AG09319 (cell line): ENCODE measurements around the gene PHF20.

Experiments
- DNase-seq: peaks from one replicate; pipeline ENCODE4 v3.0.0-alpha.2; 2010; ENCODE audit warnings: low read depth; ENCODE audit errors: extremely low read depth
- TF ChIP-seq, protein P1 (sequence below): IDR thresholded peaks from 2 replicates; pipeline ENCODE4 v1.5.1; 2011; ENCODE audit warnings: low read depth, mild to moderate bottlenecking, inconsistent platforms, low read length, moderate library complexity

PHF20 gene

DNA sequence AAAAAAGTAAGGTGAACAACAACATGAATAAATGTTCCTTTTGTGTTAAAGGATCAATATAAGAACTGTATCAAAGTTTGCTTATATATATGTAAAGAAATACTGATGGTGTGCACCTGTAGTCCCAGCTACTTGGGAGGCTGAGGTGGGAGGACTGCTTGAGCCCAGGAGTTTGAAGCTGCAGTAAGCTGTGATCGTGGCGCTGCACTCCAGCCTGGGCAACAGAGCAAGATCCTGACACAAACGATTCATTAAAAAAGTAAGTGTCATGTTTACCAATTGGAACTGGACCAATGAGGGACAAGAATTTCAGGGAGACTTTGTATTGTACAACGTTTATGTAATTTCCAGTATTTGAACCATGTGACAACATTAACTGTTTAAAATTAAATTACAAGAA lies 5.0 kb upstream of the PHF20 start:
- TF ChIP-seq, protein P1, sequence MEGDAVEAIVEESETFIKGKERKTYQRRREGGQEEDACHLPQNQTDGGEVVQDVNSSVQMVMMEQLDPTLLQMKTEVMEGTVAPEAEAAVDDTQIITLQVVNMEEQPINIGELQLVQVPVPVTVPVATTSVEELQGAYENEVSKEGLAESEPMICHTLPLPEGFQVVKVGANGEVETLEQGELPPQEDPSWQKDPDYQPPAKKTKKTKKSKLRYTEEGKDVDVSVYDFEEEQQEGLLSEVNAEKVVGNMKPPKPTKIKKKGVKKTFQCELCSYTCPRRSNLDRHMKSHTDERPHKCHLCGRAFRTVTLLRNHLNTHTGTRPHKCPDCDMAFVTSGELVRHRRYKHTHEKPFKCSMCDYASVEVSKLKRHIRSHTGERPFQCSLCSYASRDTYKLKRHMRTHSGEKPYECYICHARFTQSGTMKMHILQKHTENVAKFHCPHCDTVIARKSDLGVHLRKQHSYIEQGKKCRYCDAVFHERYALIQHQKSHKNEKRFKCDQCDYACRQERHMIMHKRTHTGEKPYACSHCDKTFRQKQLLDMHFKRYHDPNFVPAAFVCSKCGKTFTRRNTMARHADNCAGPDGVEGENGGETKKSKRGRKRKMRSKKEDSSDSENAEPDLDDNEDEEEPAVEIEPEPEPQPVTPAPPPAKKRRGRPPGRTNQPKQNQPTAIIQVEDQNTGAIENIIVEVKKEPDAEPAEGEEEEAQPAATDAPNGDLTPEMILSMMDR = no peak

DNA sequence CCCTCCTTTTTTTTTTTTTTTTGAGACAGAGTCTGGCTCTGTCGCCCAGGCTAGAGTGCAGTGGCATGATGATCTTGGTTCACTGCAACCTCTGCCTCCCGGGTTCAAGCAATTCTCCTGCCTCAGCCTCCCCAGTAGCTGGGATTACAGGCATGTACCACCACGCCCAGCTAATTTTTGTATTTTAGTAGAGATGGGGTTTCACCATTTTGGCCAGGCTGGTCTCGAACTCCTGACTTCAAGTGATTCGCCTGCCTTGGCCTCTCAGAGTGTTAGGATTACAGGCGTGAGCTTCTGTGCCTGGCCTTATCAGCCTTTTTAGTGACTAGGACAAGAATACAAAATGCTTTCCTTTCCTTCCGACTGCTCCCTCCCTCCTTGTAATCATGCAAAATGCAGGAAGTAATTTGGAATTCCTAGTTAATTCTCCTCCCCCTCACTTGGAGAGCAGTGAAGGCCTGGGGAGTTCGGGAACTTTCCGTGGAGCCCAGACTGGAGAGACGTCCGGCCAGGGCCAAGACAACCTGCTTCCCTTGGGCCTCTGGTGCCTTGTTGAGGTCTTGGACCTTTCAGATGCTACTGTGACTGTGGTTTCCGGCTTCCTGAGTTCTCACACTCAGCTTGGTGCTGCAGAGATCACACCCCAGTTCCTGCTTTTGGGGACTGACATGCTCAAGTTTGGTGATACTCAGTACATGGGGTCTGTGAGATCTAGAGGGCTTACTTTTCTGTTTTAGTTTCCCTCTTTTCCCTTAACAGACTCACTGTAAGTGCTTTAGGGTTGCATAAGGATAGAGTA lies 3.9 kb upstream of the PHF20 start:
- TF ChIP-seq, protein P1 = no peak
- DNase-seq = no peak

More for the DNA sequence above, 5.0 kb upstream of the PHF20 start:
- no peak for DNase-seq

DNA sequence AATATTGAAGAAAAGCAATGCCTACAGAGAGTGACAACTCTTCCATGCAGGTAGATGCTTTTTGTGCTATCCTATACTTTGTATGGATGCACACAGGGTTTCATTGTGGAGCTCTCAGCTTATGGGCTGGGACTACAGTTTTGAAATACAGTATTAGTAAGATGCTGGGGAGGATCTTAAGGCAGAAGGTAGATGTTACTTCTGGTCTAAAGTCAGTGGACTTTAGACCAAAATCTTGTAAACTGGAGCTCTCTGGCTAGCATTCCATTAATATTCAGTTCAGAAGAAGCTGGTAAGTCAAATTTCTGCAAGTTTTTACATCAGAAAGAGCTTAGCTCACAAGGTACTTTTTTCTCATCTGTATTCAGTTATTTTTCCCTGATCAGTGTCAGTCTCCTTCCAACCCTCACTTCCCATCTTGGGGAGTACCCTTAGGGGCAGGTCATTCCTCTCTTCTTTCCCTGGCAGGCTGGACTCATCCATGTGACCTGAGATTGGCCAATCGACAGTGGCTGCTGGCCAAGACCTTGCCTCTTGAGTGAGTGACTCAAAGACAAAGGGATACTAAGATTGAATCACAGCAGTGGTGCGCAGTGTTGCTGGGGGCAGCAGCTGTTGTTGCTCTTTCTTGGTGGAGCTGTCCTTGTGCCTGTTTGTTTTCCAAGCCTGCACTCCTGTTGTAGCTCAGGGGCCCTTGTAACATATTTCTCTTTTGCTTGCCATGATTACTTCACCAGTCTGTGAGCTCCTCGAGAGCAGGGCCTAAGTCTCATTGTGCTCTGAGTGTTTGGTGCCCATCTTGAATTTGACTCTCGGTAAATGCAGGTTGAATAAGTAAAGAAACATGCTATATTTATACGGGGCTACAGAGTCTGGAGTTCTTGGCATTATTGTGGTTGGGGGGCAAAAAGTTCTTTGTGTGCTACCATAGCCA lies 2.8 kb upstream of the PHF20 start:
- DNase-seq = peak; percentile 96
- TF ChIP-seq, protein P1 = no peak

DNA sequence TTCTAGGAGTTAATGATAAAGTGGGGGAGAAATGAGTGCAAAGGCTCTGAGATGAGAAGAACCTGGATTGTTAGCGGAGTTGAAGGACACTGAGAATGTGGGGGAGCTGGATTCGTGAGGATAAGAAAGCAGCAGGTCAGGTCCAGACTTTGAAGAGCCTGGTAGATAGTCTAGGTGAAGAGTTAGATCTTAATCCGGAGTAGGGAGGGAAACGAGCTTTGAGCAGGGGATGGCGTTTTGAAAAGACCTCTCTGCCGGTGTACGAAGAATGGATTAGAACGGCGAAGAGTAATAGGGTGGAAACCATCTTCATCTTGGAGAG lies 487 bp upstream of the PHF20 start:
- TF ChIP-seq, protein P1 = no peak
- no peak for DNase-seq

DNA sequence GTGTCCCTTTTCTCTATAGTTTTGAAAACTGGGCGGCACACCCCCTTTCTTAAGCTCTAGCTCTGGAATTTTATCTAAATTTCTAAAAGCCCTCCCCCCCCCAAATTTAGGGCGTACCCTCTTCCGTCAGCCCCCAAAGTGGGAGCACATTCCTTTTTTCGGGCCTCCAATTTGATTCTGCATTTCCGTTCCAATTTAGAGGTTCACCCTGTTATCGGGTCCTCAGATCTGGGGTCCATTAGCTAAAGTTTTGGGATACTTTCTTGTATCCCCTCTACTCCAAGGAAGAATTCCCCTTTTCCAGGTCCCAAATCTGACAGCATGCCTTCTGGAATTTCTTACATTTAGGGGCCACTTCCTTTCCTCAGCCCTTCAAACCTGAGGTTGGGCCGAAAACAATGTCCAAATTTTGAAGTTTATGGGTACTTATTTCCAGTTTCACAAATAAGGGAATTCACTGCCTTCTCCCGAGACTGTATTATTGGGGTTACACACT lies 796 bp downstream of the PHF20 start:
- no peak for DNase-seq
- TF ChIP-seq, protein P1 = no peak

DNA sequence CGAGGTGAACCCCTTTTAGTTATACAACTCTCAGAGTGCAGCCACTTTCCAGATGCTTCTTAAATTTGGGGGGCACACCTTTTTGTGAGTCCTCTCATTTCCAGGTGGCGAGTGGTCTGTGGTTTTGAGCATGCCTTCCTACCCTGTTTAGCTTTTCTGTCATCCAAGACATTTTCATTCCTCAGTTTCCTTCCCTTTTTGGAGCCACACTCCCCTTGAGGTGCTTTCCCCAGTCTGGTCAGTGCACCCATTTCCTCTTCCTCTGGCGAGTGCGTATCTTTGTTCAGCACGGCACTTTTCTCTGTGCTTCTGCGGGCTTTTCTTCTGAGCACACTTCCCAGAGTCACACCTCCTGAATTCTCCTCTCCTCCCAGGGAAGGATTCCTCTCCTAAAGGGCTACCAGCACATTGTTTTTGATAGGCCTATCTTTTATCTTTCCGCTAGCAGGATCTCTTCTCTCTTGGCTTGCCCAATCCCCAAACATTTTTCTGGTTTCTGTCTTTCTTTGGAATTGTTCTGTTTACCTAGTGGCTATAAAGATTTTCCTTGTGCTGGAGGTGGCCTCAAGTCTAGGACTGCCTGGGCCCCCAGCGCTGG lies 1.4 kb downstream of the PHF20 start:
- DNase-seq = no peak
- TF ChIP-seq, protein P1 = no peak

DNA sequence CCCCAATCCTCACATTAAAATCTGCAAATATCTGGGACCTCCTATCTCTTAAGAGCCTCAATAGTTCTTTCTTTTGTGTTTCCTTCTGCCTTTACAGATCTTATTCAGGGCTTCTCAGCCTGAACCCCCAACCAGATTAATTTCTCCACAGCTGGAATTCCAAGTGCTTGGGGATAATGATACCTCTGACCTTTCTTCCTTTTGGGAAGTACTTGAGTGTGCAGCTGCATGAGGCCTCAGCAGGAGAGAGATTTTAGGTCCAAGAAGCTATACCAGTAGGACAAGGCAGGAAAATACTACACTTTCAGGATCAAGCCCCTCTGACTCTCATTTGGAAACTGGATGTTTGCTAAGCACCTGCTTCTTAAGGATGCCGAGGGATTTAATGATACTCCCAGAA lies 2.6 kb downstream of the PHF20 start:
- no peak for DNase-seq
- TF ChIP-seq, protein P1 = no peak
